Stimulated activated CD8-positive, alpha-beta memory T cell treated with anti-CD3 and anti-CD28 coated beads, Interleukin-15, amount 100 ng/mL, for 1 hour (primary cell): ENCODE results near the gene ADIG.

Experiments
- DNase-seq: peaks from one replicate; pipeline ENCODE4 v3.0.0-alpha.2; 2020; ENCODE audit warnings: low read depth

The ADIG gene

DNA sequence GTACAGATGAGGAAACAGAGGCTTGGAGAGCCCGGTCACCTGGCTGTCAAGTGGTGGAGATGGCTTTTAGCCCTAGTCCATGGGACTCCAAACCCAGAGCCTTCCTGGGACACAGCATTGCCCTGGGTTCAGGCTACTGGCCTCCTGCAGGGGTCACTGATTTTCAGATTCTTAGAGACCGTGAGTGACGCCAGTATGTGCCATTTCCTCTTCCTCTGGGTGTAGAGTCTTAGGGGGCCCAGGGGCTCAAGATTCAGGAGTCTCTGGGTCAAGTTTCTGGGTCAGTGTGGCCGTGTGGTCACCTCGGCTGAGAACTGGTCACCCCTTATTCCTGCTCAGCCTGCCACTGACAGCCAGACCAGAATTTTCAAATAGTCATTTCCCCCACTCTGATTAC, 21.2 kb downstream of the ADIG start:
- no peak for DNase-seq

DNA sequence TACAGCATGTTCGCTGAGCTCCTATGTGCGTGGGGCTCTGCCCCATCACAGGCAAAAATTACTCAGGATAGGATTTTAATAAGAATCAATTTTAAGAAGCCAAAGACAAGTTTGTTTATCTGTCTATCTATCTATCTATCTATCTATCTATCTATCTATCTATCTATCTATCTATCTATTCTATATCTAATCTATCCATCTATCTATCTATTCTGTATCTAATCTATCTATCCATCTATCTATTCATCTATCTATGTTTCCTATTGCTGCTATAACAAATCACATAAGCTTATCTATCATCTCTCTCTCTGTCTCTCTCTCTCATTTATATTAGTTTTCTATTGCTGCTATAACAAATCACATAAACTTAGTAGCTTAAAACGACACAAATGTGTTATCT, 22.3 kb downstream of the ADIG start:
- DNase-seq: no peak

DNA sequence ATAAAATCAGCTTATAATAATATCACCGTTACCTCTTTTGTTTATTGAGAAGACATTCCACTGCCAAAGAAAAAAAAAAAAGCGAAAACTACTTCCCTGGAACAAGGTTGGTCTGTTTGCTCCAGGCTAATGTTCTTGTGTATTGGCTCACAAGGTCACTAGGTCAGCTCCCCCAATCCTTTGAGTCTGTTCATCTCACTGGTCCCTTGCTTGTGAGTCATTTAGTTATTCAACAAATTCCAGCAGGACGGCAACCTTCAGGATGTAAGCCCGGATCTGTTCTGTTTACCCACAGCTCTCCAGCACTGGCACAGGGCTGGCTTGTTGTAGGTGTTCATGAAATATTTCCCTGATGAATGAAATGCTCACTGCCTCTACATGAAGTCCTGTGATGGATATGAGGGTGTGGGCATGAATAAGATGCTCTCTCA, 23.9 kb downstream of the ADIG start:
- no peak for DNase-seq

DNA sequence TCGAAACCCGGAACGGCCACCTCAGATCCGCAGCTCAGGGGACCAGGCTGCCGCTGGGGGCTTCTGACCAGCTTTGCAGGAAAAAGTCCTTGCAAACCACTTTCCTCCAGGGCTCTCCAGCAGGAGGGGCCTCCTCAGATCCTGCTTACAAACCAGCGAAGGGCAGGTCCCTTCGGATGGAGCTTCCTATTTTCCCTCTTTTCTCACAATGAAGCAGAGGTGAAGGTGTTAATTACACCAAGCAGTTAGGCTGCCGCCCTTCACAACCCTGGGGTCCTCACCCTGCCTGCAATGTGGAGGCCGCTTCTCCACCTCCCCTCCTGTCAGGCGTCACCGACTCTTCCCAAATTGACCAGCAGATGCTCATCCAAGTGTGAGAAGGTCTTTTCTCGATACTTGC, 26.4 kb downstream of the ADIG start:
- DNase-seq: no peak

DNA sequence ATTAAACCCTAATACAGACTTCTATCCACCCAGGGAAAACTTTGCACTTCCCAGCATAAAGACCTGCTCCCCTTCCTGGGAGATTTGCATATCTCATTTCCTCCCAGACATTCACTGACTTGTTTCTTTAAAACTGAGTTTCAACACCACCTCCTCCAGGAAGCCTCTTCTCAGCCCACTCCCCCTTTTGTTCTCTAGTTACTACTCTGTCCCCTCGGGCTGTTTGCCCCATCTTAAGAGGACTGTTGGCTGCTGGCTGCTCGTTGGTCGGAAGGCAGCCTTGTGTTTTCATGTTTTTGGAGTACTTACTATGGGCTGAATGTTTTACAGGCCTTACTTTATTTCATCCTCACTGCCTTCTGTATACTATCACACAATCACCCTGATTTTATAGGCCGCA, 27.2 kb downstream of the ADIG start:
- no peak for DNase-seq

DNA sequence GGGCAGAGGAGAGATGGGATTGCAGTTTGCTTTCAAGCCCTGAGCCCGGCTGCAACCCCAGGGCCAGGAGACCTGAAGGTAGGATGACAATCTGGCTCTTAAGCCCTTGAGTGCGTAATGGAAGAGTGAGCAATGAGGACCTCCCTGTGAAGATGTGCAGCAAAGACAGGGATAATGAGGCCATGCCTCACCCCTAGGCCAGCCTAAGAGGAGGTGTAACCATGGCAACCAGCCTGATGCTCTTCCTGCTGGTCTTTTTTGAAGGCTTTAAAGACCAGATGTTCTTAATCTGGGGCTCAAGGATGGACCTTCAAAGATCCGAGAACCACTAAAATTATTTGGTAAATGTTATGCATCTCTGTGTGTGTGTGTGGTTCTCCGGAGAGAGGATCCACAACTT, 28.8 kb downstream of the ADIG start:
- no peak for DNase-seq

DNA sequence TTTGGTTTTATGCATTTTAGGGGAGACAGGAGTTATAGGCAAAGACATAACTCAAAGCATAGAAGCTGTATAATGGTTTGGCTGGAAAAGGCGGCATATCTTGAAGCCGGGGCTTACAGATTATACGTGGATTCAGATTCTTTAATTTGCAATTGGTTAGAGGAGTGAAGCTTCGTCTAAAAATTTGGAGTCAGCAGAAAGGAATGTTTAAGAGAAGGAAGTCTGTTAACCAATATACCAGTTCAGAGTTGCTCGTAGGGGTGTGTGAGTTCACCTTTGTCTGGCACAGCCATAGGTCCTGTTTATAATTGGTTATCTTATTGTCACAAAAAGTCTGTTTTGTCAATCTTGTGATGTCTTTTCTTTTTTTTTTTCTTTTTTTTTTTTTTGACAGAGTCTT, 29.5 kb downstream of the ADIG start:
- DNase-seq: no peak

DNA sequence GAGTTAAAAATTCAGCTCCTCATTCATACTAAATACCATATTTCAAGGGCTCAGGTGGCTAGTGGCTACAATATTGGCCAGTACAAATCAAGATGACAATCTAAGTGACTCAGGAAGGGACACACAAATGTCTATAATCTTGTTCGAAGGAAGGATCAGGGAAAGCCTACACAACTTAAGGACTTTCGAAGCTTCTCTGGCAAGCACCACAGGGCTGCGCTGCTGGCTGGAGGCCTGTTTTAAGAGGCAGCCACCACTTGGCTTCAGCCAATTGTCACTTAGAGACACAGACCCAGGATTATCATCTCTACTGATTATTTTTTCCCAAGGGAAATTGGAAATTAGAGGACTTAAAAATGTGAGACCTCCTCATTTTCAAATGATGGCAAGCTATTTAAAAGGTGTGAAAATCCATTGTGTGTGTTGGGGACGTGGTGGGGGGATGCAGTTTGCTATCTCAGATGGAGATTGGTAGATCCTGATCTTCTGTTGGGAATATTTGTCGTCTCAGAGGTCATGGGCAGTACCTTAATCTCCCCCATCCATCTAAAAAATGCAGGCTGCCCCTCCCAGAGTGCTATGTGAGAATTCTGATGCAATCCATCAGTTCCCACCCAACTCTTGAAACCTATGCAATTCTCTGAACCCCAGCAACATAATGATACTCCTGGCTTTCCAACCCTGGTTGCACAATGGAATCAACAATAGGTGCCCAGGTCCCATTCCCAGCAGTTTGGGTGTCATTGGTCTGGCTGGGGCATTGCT, 31.9 kb downstream of the ADIG start:
- no peak for DNase-seq

DNA sequence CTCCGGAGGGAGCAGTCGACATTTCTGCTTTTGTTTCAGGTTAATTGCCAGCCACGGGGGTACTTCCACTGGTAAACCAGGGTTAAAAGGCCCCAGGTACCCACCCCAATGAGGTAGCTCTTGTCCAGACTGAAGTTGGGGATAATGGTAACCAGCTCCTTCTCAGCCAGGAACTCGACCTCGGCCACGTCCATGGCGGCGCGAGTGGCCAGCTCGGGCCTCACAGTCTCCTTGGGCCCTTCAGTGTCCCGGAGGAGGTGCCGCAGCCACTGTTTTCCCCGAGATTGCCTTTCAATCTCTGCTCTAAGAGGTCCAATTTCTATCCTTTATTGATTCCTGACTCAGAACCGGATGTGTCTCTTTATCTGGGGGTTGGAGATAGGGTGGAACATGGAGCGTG, 34.3 kb downstream of the ADIG start:
- no peak for DNase-seq

DNA sequence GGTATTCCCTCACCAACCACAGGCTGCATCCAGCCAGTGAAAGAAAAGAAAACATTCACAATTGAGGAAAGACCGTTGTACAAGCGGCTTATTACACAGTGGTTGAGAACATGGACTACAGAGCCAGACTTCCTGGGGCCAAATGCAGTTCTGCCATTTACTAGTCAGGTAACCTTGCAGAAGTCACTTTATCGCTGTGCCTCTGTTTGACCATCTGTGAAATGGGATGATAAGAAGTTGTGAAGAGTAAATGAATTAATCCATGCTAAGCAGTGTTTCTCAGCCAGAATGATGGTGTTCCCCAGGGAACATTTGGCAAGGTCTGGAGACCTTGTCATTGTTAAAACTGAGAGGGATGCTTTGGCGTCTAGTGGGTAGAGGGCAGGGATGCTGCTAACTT, 35.5 kb downstream of the ADIG start:
- no peak for DNase-seq

DNA sequence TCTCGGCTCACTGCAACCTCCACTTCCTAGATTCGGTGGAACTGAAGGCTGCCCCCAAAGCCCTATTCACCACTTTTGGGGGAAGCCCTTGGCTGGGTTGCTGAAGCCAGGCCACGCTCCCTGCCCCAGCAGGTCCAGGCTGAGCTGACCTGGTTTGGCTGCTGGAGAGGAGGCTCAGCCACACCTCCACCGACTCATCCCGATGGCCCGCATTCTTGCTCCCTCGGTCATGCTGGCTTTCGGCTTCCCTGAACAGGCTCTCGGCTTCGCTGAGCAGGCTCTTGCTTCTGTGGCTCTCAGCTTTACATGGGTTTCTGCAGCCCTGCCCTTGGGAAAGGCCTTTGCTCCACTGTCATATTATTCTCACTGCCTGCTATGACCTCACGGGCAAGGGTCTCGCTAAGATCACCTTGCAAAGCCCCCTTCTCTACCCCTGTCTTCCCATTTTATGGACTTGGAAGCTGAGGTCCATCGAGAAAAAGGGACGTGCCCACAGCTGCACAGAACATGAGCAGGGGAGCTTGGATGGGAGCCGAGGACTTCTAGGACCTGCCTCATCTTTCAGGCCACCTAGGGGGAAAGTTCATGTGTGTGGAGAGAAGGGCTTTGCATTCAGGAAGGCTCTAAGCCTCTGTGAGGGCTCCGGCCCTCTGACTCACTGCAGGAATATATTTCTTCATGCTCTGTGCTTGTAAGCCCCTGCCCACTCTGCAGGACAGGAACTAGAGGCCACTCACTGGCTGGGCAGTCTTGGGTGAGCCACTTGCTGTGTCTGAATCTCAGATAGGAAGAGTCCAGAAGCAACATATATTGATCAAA, 36.2 kb downstream of the ADIG start:
- DNase-seq: no peak

DNA sequence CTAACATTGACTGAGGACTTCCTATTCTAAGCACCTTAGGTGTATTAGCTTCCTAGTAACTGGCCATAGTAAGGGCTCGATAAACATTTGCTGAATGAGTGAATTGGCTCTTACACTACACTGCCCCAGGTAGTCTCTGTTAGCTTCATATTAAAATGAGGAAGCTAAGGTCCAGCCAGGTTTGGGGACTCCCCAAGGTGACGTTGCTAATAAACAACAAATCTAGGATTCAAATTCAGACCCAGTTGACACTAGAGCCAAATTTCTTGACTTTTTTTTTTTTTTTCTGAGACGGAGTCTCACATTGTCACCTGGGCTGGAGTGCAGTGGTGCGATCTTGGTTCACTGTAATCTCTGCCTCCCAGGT, 36.8 kb downstream of the ADIG start:
- no peak for DNase-seq

DNA sequence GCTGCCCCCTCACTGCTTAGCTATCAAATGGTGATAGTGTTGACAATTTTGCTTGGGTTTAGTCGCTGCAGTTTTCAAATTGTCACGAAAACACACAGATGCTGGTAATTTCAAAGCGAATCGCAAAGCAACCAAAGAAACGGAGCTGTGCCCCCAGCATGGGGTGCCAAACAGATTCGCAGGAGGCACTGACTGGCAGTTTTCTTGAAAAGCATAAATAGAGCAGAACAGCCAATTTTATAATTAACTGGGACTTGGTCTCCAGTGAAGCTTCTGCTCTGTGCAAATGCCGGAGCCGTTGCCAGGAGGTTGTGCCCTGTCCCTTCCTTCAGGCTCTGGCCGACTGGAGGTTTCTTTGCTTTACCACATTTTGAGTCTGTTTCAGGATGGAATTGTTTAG, 39.4 kb downstream of the ADIG start:
- DNase-seq: no peak

DNA sequence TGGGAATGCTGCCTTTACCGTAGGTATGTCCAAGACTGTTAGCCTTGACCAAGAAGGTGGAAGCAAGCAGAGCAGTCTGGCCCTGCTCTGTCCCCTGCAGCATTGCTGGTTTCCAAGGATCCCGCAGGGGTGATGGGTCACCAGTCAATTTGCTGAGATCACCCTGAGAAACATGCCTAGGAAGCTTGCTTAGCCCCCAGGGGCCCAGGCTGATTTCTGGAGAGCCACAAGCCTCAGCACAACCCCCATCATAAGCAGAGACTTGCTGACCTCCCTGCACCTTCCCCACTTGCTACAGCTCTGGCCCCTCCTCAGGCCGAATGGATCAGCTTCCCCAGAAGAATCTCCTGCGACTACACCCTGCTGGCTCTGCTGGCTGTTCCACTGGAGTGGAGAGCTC, 42.1 kb downstream of the ADIG start:
- no peak for DNase-seq

DNA sequence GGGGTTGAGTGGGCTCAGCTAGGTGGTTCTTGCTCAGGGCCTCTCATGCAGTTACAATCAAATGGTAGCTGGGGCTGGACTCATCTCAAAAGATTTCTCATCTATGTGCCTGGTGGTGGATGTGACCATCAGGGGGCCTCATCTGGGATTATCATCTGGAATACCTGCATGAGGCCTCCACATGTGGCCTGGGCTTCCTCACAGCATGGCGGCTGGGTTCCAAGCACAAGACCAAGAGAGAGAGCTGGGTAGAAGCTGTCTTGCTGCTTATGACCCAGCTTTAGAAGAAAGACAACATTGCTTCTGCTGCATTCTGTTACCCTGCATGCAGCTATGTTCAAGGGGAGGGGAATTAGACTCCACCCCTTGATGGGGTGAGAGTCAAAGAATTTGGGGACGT, 43.1 kb downstream of the ADIG start:
- DNase-seq: no peak

DNA sequence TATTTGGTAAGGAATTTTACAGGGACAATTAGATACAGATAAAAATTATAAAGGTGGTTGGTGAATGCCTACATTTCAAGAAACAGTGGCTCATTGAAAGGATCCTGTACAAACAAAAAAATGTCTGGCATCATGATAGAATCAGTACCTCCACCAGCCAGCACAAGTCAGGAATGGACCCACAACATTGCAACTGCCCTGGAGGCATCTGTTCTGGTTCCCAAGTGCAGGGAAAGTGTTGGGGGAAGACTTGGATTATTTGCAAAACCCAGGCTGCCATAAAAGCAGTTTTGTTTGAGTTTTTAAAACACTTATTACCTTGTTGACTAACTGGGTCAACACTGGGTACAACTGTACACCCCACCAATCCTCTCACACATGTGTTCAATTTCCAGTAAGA, 44.9 kb downstream of the ADIG start:
- no peak for DNase-seq

DNA sequence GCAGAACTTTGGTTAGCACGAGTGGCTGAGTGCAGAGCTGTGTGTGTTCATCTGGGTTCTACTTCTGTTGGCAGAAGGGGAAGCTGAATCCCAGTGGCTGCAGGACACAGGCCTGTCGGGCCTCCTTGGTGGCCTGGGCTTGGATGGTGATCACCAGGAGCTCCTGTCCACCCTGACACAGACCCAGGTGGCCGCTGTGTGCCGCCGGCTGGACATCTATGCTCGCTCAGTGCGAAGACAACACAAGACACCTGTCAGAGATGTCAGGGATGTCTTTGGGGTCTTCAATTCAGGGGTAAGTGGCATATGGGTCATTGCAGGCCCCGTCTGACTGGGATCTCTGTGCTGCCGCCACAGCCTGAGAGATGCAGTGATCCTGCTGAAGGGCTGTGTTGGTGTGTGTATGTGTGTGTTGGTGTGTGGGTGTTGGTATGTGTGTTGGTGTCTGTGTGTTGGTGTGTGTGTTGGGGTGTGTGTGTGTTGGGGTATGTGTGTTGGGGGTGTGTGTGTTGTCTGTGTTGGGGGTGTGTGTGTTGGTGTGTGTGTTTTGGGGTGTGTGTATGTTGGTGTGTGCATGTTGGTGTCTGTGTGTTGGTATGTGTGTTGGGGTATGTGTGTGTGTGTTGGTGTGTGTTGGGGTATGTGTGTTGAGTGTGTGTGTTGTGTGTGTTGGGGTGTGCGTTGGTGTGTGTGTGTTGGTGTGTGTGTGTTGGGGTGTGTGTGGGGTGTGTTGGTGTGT, 46.1 kb downstream of the ADIG start:
- DNase-seq: no peak

DNA sequence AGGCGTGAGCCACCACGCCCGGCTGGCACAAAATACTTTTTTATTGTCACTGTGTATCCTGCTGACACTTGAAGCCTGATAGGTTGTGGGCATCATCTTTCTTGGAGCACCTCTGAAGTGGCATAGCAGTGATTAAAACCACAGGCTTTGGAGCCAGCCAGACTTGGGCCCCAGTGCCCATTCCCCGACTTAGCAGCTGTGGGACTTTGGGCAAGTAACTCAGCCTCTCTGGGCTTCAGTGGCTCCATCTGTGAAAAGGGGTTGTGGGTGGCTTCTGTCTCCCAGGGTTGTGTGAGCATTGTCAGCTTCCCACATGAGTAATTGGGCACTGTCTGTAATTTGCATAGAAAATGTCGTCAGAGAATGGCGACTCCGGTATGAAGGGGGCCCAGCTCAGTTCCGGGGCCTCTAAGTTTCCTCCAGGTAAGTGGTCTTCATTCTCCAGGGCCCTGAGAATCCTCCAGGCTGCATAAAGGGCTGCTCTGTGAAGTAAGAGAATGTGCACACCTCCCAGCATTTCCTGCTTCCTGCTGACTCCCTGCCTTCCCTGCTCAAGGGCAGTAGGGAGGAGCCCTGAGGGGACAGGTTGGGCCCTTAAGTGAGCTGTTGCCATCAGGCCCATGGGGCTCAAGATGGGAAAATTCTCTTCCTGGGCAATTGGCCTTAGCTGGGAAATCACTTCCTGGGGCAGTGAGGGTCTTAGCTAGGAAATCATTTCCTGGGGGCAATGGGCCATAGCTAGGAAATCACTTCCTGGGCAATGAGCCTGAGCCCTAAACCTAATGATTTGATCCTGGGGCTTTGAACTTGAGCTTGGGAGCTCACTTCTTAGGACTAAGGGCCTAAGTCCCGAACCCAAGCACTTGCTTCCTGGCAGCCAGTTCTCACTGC, 47.8 kb downstream of the ADIG start:
- no peak for DNase-seq

DNA sequence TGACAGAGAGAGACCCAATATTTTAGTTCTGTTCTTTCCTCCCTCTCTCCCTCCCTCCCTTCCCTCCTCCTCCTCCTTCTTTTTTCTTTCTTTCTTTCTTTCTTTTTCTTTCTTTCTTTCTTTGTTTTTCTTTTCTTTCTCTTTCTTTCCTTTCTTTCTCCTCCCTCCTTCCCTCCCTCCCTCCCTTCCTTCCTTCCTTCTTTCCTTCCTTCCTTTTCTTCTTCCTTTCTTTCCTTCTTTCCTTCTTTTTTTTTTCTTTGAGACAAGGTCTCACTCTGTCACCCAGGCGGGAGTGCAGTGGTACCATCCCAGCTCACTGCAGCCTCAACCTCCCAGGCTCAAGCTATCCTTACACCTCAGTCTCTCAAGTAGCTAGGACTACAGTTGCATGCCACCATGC, 49.0 kb downstream of the ADIG start:
- no peak for DNase-seq

DNA sequence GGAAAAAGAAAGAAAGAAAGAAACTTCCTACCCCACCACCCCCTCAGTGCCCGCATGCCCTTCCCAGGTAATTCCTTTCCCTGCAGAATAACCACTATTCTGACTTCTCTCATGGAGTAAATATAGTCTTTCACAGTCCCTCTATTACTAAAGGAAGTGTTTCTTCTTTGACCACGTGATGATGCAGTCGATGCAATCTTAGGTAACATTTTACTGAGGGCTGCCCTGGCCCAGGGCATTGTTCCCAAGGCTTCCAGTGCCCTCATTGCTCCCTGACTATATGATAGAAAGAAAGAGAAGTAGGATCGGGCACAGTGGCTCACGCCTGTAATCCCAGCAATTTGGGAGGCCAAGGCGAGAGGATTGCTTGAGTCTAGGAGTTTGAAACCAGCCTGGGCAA, 49.7 kb downstream of the ADIG start:
- DNase-seq: no peak

DNA sequence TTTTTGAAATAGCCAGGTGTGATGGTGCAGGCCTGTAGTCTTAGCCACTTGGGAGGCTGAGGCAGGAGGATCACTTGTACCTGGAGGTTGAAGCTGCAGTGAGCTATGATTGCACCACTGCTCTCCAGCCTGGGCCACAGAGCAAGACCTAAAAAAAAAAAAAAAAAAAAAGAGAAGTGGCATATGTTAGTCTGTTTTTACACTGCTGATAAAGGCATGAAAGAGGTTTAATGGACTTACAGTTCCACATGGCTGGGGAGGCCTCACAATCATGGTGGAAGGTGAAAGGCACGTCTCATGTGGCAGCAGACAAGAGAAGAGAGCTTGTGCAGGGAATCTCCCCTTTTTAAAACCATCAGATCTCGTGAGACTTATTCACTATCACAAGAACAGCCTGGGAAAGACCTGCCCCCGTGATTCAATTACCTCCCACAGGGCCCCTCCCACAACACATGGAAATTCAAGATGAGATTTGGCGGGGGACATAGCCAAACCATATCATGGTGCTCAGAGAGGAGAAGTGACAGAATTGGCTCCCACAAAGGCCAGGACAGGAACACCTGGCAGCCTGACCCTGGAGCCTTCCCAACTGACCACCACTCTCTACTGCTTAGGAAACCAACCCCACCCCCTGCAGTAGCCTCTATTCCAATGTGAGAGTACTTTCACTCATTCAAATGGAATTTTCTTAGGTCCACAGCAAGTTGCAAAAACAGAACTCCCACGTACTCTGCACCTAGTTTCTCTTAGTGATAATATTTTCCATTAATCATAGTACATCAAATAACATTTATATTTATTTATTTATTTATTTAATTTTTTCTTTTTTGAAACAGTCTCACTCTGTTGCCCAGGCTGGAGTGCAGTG, 50.4 kb downstream of the ADIG start:
- DNase-seq: no peak
